SW 1271 (cell line): ENCODE measurements around the gene RASGRP2.

ENCODE experiments used
- DNase-seq, 2 experiments: peaks; one replicate each; lab custom pipeline; 2025; lab: John Stamatoyannopoulos, UW

RASGRP2 gene

GRCh38 chr11:64694821-64695365 is 49.0 kb downstream of the RASGRP2 start:
- no peak for DNase-seq

DNA sequence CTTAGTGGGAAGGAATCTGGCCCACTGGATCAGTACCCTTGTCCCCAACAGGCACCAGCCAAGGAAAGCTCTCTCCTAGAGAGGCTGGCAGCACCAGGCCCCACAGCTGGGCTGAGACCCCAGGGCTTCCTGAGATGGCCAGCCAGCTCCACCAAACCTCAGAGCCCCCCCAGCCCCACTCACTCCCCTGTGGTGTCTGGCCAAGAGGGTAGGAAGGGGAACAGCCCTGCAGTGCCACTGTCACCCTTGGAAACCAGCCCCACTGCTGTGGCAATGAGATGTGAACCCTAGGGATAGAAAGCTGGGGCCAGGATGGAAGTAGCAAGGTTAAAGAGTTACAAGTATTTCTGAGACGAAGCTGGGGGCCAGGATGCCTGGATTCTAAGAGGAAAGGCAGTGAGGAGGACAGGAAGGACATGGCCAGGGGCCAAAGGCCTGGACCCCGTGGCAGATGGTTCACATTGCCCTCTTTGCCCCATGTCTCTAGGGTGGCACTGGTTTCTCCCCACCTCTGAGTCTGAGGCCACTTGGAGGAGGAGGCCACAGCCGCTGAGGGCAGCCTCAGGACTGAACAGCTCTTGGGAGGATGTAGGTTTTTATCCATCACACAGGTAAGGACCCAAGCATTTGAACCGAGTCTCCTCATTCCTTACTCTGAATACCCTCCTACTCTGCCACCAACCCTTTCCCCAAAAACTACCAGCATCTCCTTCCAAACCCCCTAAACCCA is 49.8 kb downstream of the RASGRP2 start:
- no peak for DNase-seq

DNA sequence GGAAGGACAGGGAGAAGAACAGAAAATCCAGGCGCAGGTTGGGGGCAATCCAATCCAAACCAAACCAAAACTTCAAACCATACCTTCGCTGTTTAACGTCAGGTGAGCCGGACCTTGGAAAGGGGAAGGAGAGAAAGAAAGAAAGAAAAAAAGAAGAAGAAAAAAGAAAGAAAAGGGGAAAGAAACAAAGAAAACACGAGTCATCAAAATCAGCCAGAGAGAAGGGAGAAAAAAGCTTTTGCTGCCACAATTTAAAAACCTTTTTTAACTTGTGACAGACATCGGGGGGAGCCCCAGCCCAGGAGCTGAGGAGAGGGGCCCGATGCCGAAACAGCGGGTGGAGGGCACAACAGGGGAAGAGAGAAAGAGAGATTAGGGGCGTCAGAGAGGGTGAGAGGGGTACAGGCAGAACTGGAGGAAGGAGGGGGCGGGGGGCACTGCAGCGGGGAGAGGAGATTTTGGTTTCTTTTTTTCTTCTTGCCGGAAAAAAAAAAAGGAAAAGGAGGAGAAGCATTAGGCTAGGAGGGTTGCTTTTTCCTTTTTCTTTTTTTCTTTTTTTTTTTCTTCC is 51.1 kb downstream of the RASGRP2 start:
- no peak for DNase-seq

- DNase-seq: no peak
Measured at GRCh38 chr11:64691543-64691942, 52.4 kb downstream of the RASGRP2 start.

GRCh38 chr11:64690235-64690634 is 53.7 kb downstream of the RASGRP2 start:
- no peak for DNase-seq

- peak; percentile 58 to 78 for DNase-seq
Measured at GRCh38 chr11:64688534-64688982, 55.4 kb downstream of the RASGRP2 start.

GRCh38 chr11:64687643-64688533 is 56.1 kb downstream of the RASGRP2 start:
- DNase-seq: no peak

DNA sequence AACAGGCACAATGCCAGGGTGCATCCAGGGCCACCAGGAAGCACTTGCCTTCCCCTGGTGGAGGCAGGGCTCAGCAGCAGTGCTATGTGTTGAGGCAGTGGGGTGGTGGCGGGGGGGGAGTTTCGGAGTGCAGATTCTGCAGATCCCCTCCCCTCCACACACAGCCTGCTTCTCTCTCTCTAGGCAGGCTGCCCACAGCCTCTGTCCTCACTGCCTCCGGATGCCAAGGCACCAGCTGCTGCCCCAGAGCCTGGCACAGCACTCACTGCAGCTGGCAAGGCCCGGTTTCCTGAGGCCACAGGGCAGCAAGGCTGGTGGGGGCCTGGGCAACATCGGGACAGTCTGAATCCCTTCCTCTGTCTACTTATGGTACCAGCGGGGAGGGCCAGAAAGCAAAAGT is 56.7 kb downstream of the RASGRP2 start:
- DNase-seq: no peak

- no peak for DNase-seq
Measured at GRCh38 chr11:64686466-64687170, 57.3 kb downstream of the RASGRP2 start.

- no peak for DNase-seq
Measured at GRCh38 chr11:64685536-64685935, 58.4 kb downstream of the RASGRP2 start.

DNA sequence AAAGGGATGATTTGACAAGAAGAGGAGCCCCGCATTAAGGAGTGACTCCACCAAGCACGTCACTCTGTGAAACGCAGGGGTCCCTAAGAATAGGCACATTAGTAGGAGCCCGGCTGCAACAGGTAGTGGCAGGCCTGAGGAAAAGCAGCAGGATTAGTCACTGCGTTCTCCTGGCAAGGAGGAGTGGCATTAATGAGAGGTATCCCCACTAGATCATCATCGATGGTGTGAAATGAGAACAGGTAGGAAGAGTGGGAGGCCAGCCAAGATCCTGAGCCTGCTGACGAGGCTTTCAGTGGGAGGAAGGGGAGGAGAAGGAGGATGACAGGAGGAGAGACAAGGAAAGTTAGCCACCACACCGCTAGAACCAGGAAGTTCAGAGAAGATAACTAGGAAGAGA is 59.6 kb downstream of the RASGRP2 start:
- no peak for DNase-seq

GRCh38 chr11:64681171-64681570 is 62.8 kb downstream of the RASGRP2 start:
- DNase-seq: no peak

GRCh38 chr11:64679846-64680245 is 64.1 kb downstream of the RASGRP2 start:
- no peak for DNase-seq

DNA sequence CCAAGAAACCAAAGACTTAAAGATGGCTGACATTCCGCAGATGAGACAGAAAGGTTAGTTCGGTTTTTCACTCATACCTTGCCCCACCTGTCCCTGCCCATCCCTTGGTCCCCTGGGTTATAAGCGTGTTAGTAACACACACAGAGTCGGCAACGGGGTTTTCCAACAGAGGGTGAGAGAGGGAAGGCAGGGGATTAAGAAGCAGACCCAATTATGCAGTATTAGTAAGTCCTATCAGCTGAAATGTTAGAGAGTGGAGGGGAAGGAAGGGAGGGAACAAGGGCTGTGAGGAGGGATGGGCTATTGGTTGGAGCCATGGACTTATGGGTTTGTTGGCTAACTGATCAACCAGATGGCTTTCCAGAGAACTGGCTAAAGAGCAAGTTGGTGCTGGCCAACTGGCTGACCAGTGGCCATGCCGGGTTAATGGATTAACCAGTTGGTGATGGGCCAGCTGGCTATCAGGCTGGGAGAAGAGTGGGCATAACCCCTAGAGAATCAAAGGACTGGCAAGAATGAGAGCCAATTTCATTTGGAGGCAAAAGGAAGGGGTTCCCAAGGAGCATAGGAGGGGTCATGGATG is 66.4 kb downstream of the RASGRP2 start:
- DNase-seq: no peak
